GM12878 (cell line): ENCODE data around the gene ALCAM. TPM values are rescaled to one million over a fixed set of nuclear protein-coding genes. Genes with fewer than 3 reads are reported as not detected.
A peak's percentile ranks its signal among the peaks of the same experiment; 100 is the strongest.

Experiments
- ATAC-seq: fragments of 200-7000 bp; cut with Tn5 transposase; 3 replicates; pipeline ENCODE4 v1.9.1; 2020; ENCODE audit warnings: mild to moderate bottlenecking, moderate library complexity
- BruUV-seq: library from RNA; stranded (reverse); fragments of 400-500 nt; replicated peaks from 2 replicates; lab custom pipeline; 2021; lab: Mats Ljungman, UMichigan
- CTCF ChIA-PET: fragments of 300-600 bp; sonication (Branson Sonifier 250); formaldehyde crosslinking; extraction: SDS; loops from one replicate; lab custom pipeline; 2021; ENCODE audit warnings: inconsistent platforms; lab: Yijun Ruan, JAX
- POLR2A ChIA-PET: fragments of 350-600 bp; formaldehyde crosslinking; extraction: SDS; loops from one replicate; lab custom pipeline; 2021; ENCODE audit warnings: inconsistent platforms; lab: Charles Lee
- RAD21 ChIA-PET: fragments of 300-600 bp; sonication (Branson Sonifier 250); formaldehyde crosslinking; loops from one replicate; lab custom pipeline; 2023; ENCODE audit warnings: antibody characterized with exemption; ENCODE audit not compliant: unreplicated experiment; lab: Charles Lee
- SMC1A ChIA-PET: fragments of 300-600 bp; sonication (Branson Sonifier 250); formaldehyde crosslinking; loops from one replicate; lab custom pipeline; 2023; ENCODE audit not compliant: unreplicated experiment, uncharacterized antibody; lab: Charles Lee
- DNase-seq: peaks from one replicate; pipeline ENCODE4 v3.0.0-alpha.2; 2011; ENCODE audit warnings: low read depth, low spot score
- FAIRE-seq: peaks from 3 replicates; lab custom pipeline; 2011; peaks lifted over from hg19 to GRCh38; lab: Jason Lieb, UNC
- H2AFZ ChIP-seq: 2 replicates; pipeline ENCODE4 v1.6.0; 2011; ENCODE audit warnings: low read depth, low read length, control low read depth; ENCODE audit not compliant: control insufficient read depth
- H3K27ac ChIP-seq: 2 replicates; pipeline ENCODE4 v1.5.1; 2011; ENCODE audit warnings: control low read depth; ENCODE audit not compliant: control insufficient read depth, insufficient read depth
- H3K27me3 ChIP-seq, 2 experiments: replicated peaks in 1 of 2; 2 replicates each; pipeline versions ENCODE4 v1.6.0 to v1.6.1; 2011; ENCODE audit warnings: low read length in 1 of 2; ENCODE audit not compliant: control insufficient read depth in 2 of 2, insufficient read depth in 2 of 2
- H3K36me3 ChIP-seq, 2 experiments: 2 replicates each; pipeline ENCODE4 v1.5.1; 2011; ENCODE audit warnings: low read length in 1 of 2; ENCODE audit not compliant: control insufficient read depth in 2 of 2, insufficient read depth in 2 of 2
- H3K4me1 ChIP-seq: 2 replicates; pipeline ENCODE4 v1.6.1; 2011; ENCODE audit warnings: mild to moderate bottlenecking, low read length, moderate library complexity, mixed read lengths; ENCODE audit not compliant: control insufficient read depth, insufficient read depth
- H3K4me2 ChIP-seq: 2 replicates; pipeline ENCODE4 v1.6.0; 2011; ENCODE audit warnings: control low read depth; ENCODE audit not compliant: control insufficient read depth, insufficient read depth
- H3K4me3 ChIP-seq: fragments of 200-600 bp; sonication (generic); 2 replicates; pipeline ENCODE4 v1.5.1; 2016
- H3K79me2 ChIP-seq: 2 replicates; pipeline ENCODE4 v1.6.0; 2011; ENCODE audit warnings: low read length; ENCODE audit not compliant: control insufficient read depth, insufficient read depth
- H3K9ac ChIP-seq: 2 replicates; pipeline ENCODE4 v1.8.0; 2011; ENCODE audit warnings: low read length, control low read depth, mixed read lengths; ENCODE audit not compliant: control insufficient read depth, insufficient read depth
- H3K9me3 ChIP-seq: replicated peaks from 3 replicates; pipeline ENCODE4 v1.5.1; 2011; ENCODE audit warnings: mild to moderate bottlenecking, low read length; ENCODE audit not compliant: control insufficient read depth, insufficient read depth
- H4K20me1 ChIP-seq: 2 replicates; pipeline ENCODE4 v1.6.0; 2011; ENCODE audit not compliant: control insufficient read depth, insufficient read depth
- ASH2L ChIP-seq: fragments of 300-600, 200-600 bp; sonication (generic); IDR thresholded peaks from 2 replicates; pipeline ENCODE4 v1.6.1; 2017; ENCODE audit warnings: low read depth, mild to moderate bottlenecking, borderline replicate concordance
- BMI1 ChIP-seq: fragments of 450-650 bp; IDR thresholded peaks from 2 replicates; pipeline ENCODE4 v1.6.1; 2016; ENCODE audit warnings: mild to moderate bottlenecking, moderate library complexity, borderline replicate concordance
- CBX3 ChIP-seq: fragments of 200-600 bp; sonication (generic); IDR thresholded peaks from 2 replicates; pipeline ENCODE4 v1.6.1; 2016; ENCODE audit warnings: low read depth, borderline replicate concordance
- NFIC ChIP-seq: IDR thresholded peaks from 2 replicates; pipeline ENCODE4 v1.6.1; 2012; ENCODE audit warnings: low read depth, mild to moderate bottlenecking, inconsistent platforms, low read length, moderate library complexity
- NFYB ChIP-seq: IDR thresholded peaks from 2 replicates; pipeline ENCODE4 v1.6.1; 2011; ENCODE audit warnings: low read depth, mild to moderate bottlenecking, low read length, improper control_type of control experiment, moderate library complexity; ENCODE audit not compliant: insufficient read depth
- PAX8 ChIP-seq: fragments of 450-650 bp; IDR thresholded peaks from 2 replicates; pipeline ENCODE4 v1.6.1; 2017; ENCODE audit warnings: mild to moderate bottlenecking, moderate library complexity
- POLR2A ChIP-seq: IDR thresholded peaks from 2 replicates; pipeline ENCODE4 v1.6.1; 2011; ENCODE audit warnings: low read depth, mild to moderate bottlenecking, low read length
- SIN3A ChIP-seq: IDR thresholded peaks from 2 replicates; pipeline ENCODE4 v1.6.1; 2012; ENCODE audit warnings: low read depth, low read length, improper control_type of control experiment
- SRF ChIP-seq, 2 experiments: IDR thresholded peaks; 2 replicates each; pipeline ENCODE4 v1.6.1; 2011; ENCODE audit warnings: low read depth in 2 of 2, low read length in 2 of 2, mild to moderate bottlenecking in 1 of 2, moderate library complexity in 1 of 2
- TCF7 ChIP-seq: IDR thresholded peaks from 2 replicates; pipeline ENCODE4 v1.6.1; 2014; ENCODE audit warnings: antibody characterized with exemption, borderline replicate concordance
- WGBS: methylation state at CpG from one replicate; pipeline ENCODE4 v1.1.6; 2016; ENCODE audit warnings: low lambda C conversion rate; ENCODE audit not compliant: insufficient replicate concordance, insufficient coverage; ENCODE audit errors: missing lambda C conversion rate; 5-methylcytosine and 5-hydroxymethylcytosine counted together
- in situ Hi-C: fragments of 300-500 bp; cut with MboI; formaldehyde crosslinking; loops from 9 replicates; pipeline ENCODE4 v1.14.3; 2018; ENCODE audit warnings: mixed read lengths
- intact Hi-C: fragments of 100-400 bp; cut with micrococcal nuclease; formaldehyde crosslinking; loops from one replicate; pipeline ENCODE4 v1.14.2; 2022; ENCODE audit not compliant: unreplicated experiment
- polyA plus RNA-seq, 11 experiments: library from polyadenylated mRNA; depleted of rRNA in 4 of 11; unstranded in 6 of 11; stranded (reverse) in 5 of 11; fragments of >200 nt; fragmentation: Nextera tagmentation in 4 of 11; fragmentation: Illumina TruSeq in 1 of 11; extraction: Ambion mirVana in 4 of 11; extraction: Trizol in 1 of 11; gene quantifications; 1 replicate in 1 of 11; 2 replicates in 10 of 11; pipeline versions ENCODE4 v1.2.1 to v1.2.3, GENCODE V29; 2011 to 2016; ENCODE audit warnings: inconsistent platforms in 2 of 11, missing spikeins in 2 of 11, low read depth in 1 of 11
- total RNA-seq, 4 experiments: library from RNA; depleted of rRNA in 3 of 4; stranded (reverse); fragments of >200 nt in 3 of 4; fragmentation: Illumina TruSeq in 1 of 4; extraction: Trizol in 1 of 4; gene quantifications; 2 replicates each; pipeline versions ENCODE4 v1.2.1 to v1.2.3, GENCODE V29; 2013 to 2021
- TF ChIP-seq, protein P1 (sequence below): fragments of 450-650 bp; IDR thresholded peaks from 2 replicates; pipeline ENCODE4 v1.6.1; 2017; ENCODE audit warnings: low read depth, mild to moderate bottlenecking, moderate library complexity
- TF ChIP-seq, protein P2 (sequence below): fragments of 450-650 bp; formaldehyde crosslinking; IDR thresholded peaks from 2 replicates; pipeline ENCODE4 v1.4.0; 2020; ENCODE audit warnings: mild to moderate bottlenecking, moderate library complexity
- TF ChIP-seq, protein P3 (sequence below): fragments of 450-650 bp; IDR thresholded peaks from 2 replicates; pipeline ENCODE4 v1.6.1; 2017; ENCODE audit warnings: mild to moderate bottlenecking, low read depth, inconsistent platforms; ENCODE audit not compliant: poor library complexity, severe bottlenecking

Gene ALCAM
- total and polyA plus RNA-seq, 10 of the 15 experiments (the other 5 are each of a cell fraction or from before 2014, with no cell fraction given): 12.2 to 54.2 (median 32.6) TPM

DNA sequence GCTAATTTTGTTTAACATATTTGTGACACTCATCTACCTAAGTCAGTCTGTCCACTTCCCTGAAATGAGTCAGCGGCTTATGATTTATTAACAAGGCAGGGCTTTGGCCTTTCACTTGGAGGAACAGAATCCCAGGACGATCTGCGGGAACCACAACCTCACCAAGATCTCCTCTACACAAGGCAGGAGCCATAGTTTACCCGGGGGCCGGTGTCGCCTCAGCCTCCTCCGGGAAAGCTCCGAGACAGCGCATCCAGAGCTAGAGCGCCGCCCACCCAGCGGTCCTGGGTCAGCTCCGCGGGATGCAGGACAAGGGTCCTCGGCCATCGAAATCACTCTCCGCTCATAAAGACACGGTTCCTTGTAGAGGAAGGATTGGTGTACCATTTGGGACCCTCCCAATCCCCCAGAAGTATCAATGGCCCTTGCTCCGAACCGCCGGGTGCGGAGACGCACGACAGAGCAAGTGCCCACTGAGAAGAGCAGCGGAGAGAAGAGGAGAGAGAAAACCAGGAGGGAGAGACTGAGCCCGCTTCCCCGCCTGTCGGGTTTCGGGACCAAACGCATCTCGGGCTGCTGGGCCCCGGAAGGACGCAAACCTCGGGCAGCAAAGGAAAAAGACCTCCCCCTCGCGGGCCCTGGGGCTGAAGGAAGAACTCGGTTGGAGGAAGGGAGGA, 13.1 kb upstream of the ALCAM start:
- TF ChIP-seq TCF7 (no peak), POLR2A (no peak), NFYB (no peak), ASH2L (no peak), PAX8 (no peak), BMI1 (no peak), CBX3 (no peak), SIN3A (no peak), SRF (IDR thresholded peaks at IDR 0.05; ENCODE audit: low read depth in 2 of 2, low read length in 2 of 2) (no peak), NFIC (no peak)
- TF ChIP-seq, protein P1, sequence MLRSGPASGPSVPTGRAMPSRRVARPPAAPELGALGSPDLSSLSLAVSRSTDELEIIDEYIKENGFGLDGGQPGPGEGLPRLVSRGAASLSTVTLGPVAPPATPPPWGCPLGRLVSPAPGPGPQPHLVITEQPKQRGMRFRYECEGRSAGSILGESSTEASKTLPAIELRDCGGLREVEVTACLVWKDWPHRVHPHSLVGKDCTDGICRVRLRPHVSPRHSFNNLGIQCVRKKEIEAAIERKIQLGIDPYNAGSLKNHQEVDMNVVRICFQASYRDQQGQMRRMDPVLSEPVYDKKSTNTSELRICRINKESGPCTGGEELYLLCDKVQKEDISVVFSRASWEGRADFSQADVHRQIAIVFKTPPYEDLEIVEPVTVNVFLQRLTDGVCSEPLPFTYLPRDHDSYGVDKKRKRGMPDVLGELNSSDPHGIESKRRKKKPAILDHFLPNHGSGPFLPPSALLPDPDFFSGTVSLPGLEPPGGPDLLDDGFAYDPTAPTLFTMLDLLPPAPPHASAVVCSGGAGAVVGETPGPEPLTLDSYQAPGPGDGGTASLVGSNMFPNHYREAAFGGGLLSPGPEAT: no peak
- TF ChIP-seq, protein P2, sequence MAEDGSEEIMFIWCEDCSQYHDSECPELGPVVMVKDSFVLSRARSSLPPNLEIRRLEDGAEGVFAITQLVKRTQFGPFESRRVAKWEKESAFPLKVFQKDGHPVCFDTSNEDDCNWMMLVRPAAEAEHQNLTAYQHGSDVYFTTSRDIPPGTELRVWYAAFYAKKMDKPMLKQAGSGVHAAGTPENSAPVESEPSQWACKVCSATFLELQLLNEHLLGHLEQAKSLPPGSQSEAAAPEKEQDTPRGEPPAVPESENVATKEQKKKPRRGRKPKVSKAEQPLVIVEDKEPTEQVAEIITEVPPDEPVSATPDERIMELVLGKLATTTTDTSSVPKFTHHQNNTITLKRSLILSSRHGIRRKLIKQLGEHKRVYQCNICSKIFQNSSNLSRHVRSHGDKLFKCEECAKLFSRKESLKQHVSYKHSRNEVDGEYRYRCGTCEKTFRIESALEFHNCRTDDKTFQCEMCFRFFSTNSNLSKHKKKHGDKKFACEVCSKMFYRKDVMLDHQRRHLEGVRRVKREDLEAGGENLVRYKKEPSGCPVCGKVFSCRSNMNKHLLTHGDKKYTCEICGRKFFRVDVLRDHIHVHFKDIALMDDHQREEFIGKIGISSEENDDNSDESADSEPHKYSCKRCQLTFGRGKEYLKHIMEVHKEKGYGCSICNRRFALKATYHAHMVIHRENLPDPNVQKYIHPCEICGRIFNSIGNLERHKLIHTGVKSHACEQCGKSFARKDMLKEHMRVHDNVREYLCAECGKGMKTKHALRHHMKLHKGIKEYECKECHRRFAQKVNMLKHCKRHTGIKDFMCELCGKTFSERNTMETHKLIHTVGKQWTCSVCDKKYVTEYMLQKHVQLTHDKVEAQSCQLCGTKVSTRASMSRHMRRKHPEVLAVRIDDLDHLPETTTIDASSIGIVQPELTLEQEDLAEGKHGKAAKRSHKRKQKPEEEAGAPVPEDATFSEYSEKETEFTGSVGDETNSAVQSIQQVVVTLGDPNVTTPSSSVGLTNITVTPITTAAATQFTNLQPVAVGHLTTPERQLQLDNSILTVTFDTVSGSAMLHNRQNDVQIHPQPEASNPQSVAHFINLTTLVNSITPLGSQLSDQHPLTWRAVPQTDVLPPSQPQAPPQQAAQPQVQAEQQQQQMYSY (CRISPR knock-in tag): no peak
- TF ChIP-seq, protein P3, sequence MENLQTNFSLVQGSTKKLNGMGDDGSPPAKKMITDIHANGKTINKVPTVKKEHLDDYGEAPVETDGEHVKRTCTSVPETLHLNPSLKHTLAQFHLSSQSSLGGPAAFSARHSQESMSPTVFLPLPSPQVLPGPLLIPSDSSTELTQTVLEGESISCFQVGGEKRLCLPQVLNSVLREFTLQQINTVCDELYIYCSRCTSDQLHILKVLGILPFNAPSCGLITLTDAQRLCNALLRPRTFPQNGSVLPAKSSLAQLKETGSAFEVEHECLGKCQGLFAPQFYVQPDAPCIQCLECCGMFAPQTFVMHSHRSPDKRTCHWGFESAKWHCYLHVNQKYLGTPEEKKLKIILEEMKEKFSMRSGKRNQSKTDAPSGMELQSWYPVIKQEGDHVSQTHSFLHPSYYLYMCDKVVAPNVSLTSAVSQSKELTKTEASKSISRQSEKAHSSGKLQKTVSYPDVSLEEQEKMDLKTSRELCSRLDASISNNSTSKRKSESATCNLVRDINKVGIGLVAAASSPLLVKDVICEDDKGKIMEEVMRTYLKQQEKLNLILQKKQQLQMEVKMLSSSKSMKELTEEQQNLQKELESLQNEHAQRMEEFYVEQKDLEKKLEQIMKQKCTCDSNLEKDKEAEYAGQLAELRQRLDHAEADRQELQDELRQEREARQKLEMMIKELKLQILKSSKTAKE: no peak
- TF ChIP-seq, all 136 proteins: peak for 0
- 1% methylated on average over 35 of the region's 37 CpGs for WGBS
- peak overlapping the region; percentile 40 for H2AFZ ChIP-seq
- DNase-seq (no peak), ATAC-seq (peak; percentile 35), FAIRE-seq (peak; percentile 31)
- in situ Hi-C loops (no loop called here), intact Hi-C loops (no loop called here)
- H3K9me3 ChIP-seq: no peaks in the 10 kb centered on the region
- no peaks in the 10 kb centered on the region for H3K36me3 ChIP-seq
- H3K4me3 ChIP-seq: peak overlapping the region; percentile 57
- BruUV-seq: no TSS peak
- peaks cover 3% of the 10 kb centered on the region; the same call in 1 of the 2 replicates for H3K4me1 ChIP-seq
- RAD21 ChIA-PET: no interaction called here
- no peaks in the 10 kb centered on the region for H4K20me1 ChIP-seq
- no peaks in the 10 kb centered on the region for H3K79me2 ChIP-seq
- CTCF ChIA-PET: no interaction called here
- POLR2A ChIA-PET: no interaction called here
- no peak overlapping the region for H3K9ac ChIP-seq
- SMC1A ChIA-PET: no interaction called here
- peak overlapping the region; percentile 66 for H3K4me2 ChIP-seq
- H3K27me3 ChIP-seq: no peaks in the 10 kb centered on the region
- H3K27ac ChIP-seq: no peak overlapping the region
